Stimulated activated CD4-positive, alpha-beta T cell treated with anti-CD3 and anti-CD28 coated beads, Interleukin-12 subunit alpha, Interleukin-12 subunit beta, amount 100 ng/mL, for 4 hours (primary cell): ENCODE results near the gene HRH2.
"Not testable (repeated sequence)": the region's sequence is repeated elsewhere in the genome, so short reads cannot be mapped to it uniquely, and the experiment has no call there.

Experiments used
- DNase-seq: peaks from one replicate; pipeline ENCODE4 v3.0.0-alpha.2; 2020

HRH2 gene

GRCh38 chr5:175649967-175650366 lies 7.9 kb upstream of the HRH2 start:
- DNase-seq = no peak

GRCh38 chr5:175650430-175651205 lies 7.3 kb upstream of the HRH2 start:
- DNase-seq = not testable (repeated sequence)

- peak; percentile 61 for DNase-seq
These were observed 4.9 kb upstream of the HRH2 start for GRCh38 chr5:175652741-175653663.

- DNase-seq = no peak
These were observed 4.1 kb upstream of the HRH2 start for GRCh38 chr5:175653763-175654162.

- no peak for DNase-seq
These were observed 3.5 kb upstream of the HRH2 start for GRCh38 chr5:175654339-175654738.

GRCh38 chr5:175654807-175655206 lies 3.1 kb upstream of the HRH2 start:
- DNase-seq = no peak

GRCh38 chr5:175655411-175655810 lies 2.5 kb upstream of the HRH2 start:
- no peak for DNase-seq

GRCh38 chr5:175656966-175657365 lies 905 bp upstream of the HRH2 start:
- no peak for DNase-seq

- peak; percentile 36 for DNase-seq
These were observed 651 bp downstream of the HRH2 start for GRCh38 chr5:175658299-175659145.

GRCh38 chr5:175659546-175660253 lies 1.8 kb downstream of the HRH2 start:
- DNase-seq = no peak

- no peak for DNase-seq
These were observed 5.6 kb downstream of the HRH2 start for GRCh38 chr5:175663186-175664184.

GRCh38 chr5:175664723-175665122 lies 6.9 kb downstream of the HRH2 start:
- DNase-seq = no peak

GRCh38 chr5:175666216-175666615 lies 8.3 kb downstream of the HRH2 start:
- no peak for DNase-seq

GRCh38 chr5:175668006-175668405 lies 10.1 kb downstream of the HRH2 start:
- DNase-seq = no peak

GRCh38 chr5:175670372-175670771 lies 12.5 kb downstream of the HRH2 start:
- no peak for DNase-seq

GRCh38 chr5:175671013-175671412 lies 13.1 kb downstream of the HRH2 start:
- no peak for DNase-seq

- DNase-seq = no peak
These were observed 15.2 kb downstream of the HRH2 start for GRCh38 chr5:175672976-175673648.

- DNase-seq = no peak
These were observed 17.0 kb downstream of the HRH2 start for GRCh38 chr5:175674731-175675346.

- no peak for DNase-seq
These were observed 18.0 kb downstream of the HRH2 start for GRCh38 chr5:175675873-175676272.

GRCh38 chr5:175677571-175677970 lies 19.7 kb downstream of the HRH2 start:
- DNase-seq = no peak
